OCI-LY7 (cell line): ENCODE data around the gene TK1. TPM values are rescaled to one million over a fixed set of nuclear protein-coding genes. Genes with fewer than 3 reads are reported as not detected.

Experiments used
- BruUV-seq: library from RNA; stranded (reverse); fragments of 400-500 nt; replicated peaks from 2 replicates; lab custom pipeline; 2021; lab: Mats Ljungman, UMichigan
- CTCF ChIA-PET: fragments of 300-600 bp; sonication (Branson Sonifier 250); formaldehyde crosslinking; loops from one replicate; lab custom pipeline; 2022; ENCODE audit warnings: antibody characterized with exemption; ENCODE audit not compliant: unreplicated experiment; lab: Charles Lee
- POLR2A ChIA-PET: fragments of 300-600 bp; sonication (Branson Sonifier 250); formaldehyde crosslinking; loops from one replicate; lab custom pipeline; 2022; ENCODE audit warnings: antibody characterized with exemption; lab: Charles Lee
- DNase-seq: peaks from one replicate; pipeline ENCODE4 v3.0.0-alpha.2; 2015; ENCODE audit warnings: low spot score
- H2AFZ ChIP-seq: fragments of 200-600 bp; sonication (generic), shearing (Covaris generic); 2 replicates; pipeline ENCODE4 v1.6.1; 2014; ENCODE audit warnings: mild to moderate bottlenecking, antibody characterized with exemption, low read length, moderate library complexity
- H3K27ac ChIP-seq: fragments of 200-600 bp; sonication (generic); 2 replicates; pipeline ENCODE4 v1.5.1; 2014; ENCODE audit warnings: mixed run types, low read depth, mild to moderate bottlenecking, moderate library complexity, low read length, inconsistent platforms; ENCODE audit not compliant: poor library complexity, severe bottlenecking
- H3K36me3 ChIP-seq: fragments of 200-600 bp; sonication (generic); 2 replicates; pipeline ENCODE4 v1.6.1; 2014; ENCODE audit warnings: mild to moderate bottlenecking, antibody characterized with exemption, low read length, moderate library complexity, mixed read lengths; ENCODE audit not compliant: insufficient read depth
- H3K4me1 ChIP-seq: fragments of 200-600 bp; sonication (generic); 2 replicates; pipeline ENCODE4 v1.5.1; 2014; ENCODE audit warnings: mild to moderate bottlenecking, low read length; ENCODE audit not compliant: insufficient read depth, poor library complexity, severe bottlenecking
- H3K4me2 ChIP-seq: fragments of 200-600 bp; sonication (generic); 2 replicates; pipeline ENCODE4 v1.6.1; 2014; ENCODE audit warnings: mild to moderate bottlenecking, low read length
- H3K4me3 ChIP-seq: fragments of 200-600 bp; sonication (generic); 2 replicates; pipeline ENCODE4 v1.5.1; 2014; ENCODE audit warnings: mild to moderate bottlenecking, low read depth, low read length; ENCODE audit not compliant: poor library complexity, severe bottlenecking
- H3K79me2 ChIP-seq: fragments of 200-600 bp; sonication (generic); 2 replicates; pipeline ENCODE4 v1.6.1; 2016; ENCODE audit warnings: low read depth, mild to moderate bottlenecking, low read length, moderate library complexity, mixed read lengths; ENCODE audit not compliant: insufficient read depth
- H3K9me2 ChIP-seq: fragments of 200-600 bp; sonication (generic); 2 replicates; pipeline ENCODE4 v1.6.1; 2016; ENCODE audit warnings: mild to moderate bottlenecking, low read length, mixed read lengths; ENCODE audit not compliant: insufficient read depth
- H3K9me3 ChIP-seq: fragments of 200-600 bp; sonication (generic); 2 replicates; pipeline ENCODE4 v1.6.1; 2014; ENCODE audit warnings: mild to moderate bottlenecking, mixed run types, low read length, mixed read lengths
- H4K20me1 ChIP-seq: fragments of 200-600 bp; sonication (generic); 2 replicates; pipeline ENCODE4 v1.6.1; 2014; ENCODE audit warnings: mild to moderate bottlenecking, antibody characterized with exemption, low read length, moderate library complexity, mixed read lengths; ENCODE audit not compliant: insufficient read depth
- EZH2phosphoT487 ChIP-seq: fragments of 200-600 bp; sonication (generic); IDR thresholded peaks from 2 replicates; pipeline ENCODE4 v1.6.1; 2018; ENCODE audit warnings: low read depth, borderline replicate concordance, mild to moderate bottlenecking, mixed run types, antibody characterized with exemption, low read length, moderate library complexity, mixed read lengths
- intact Hi-C: fragments of 100-400 bp; cut with micrococcal nuclease; formaldehyde crosslinking; loops from one replicate; pipeline ENCODE4 v1.10.0; 2022; ENCODE audit not compliant: unreplicated experiment
- total RNA-seq, 2 experiments: library from RNA; depleted of rRNA in 1 of 2; stranded (reverse); fragments of >200 nt in 1 of 2; shearing (Covaris generic) in 1 of 2; gene quantifications; 2 replicates each; pipeline ENCODE4 v1.2.3, GENCODE V29; 2014 to 2022
- TF ChIP-seq, protein P1 (sequence below): fragments of 200-600 bp; sonication (generic); conservative IDR thresholded peaks from 2 replicates; pipeline ENCODE4 v1.5.1; 2014; ENCODE audit warnings: mild to moderate bottlenecking, antibody characterized with exemption, low read length, moderate library complexity, mixed read lengths

Gene TK1
- total RNA-seq, 2 experiments from 2014 or later = 108 to 149 TPM

DNA sequence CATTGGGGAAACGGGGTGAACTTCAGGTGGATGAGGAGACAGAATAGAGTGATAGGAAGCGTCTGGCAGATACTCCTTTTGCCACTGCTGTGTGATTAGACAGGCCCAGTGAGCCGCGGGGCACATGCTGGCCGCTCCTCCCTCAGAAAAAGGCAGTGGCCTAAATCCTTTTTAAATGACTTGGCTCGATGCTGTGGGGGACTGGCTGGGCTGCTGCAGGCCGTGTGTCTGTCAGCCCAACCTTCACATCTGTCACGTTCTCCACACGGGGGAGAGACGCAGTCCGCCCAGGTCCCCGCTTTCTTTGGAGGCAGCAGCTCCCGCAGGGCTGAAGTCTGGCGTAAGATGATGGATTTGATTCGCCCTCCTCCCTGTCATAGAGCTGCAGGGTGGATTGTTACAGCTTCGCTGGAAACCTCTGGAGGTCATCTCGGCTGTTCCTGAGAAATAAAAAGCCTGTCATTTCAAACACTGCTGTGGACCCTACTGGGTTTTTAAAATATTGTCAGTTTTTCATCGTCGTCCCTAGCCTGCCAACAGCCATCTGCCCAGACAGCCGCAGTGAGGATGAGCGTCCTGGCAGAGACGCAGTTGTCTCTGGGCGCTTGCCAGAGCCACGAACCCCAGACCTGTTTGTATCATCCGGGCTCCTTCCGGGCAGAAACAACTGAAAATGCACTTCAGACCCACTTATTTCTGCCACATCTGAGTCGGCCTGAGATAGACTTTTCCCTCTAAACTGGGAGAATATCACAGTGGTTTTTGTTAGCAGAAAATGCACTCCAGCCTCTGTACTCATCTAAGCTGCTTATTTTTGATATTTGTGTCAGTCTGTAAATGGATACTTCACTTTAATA is 37.6 kb upstream of the TK1 start:
- TF ChIP-seq, protein P1, sequence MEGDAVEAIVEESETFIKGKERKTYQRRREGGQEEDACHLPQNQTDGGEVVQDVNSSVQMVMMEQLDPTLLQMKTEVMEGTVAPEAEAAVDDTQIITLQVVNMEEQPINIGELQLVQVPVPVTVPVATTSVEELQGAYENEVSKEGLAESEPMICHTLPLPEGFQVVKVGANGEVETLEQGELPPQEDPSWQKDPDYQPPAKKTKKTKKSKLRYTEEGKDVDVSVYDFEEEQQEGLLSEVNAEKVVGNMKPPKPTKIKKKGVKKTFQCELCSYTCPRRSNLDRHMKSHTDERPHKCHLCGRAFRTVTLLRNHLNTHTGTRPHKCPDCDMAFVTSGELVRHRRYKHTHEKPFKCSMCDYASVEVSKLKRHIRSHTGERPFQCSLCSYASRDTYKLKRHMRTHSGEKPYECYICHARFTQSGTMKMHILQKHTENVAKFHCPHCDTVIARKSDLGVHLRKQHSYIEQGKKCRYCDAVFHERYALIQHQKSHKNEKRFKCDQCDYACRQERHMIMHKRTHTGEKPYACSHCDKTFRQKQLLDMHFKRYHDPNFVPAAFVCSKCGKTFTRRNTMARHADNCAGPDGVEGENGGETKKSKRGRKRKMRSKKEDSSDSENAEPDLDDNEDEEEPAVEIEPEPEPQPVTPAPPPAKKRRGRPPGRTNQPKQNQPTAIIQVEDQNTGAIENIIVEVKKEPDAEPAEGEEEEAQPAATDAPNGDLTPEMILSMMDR = no peak
- TF ChIP-seq EZH2phosphoT487 = no peak
- no peak overlapping the region for H3K4me3 ChIP-seq
- DNase-seq = no peak
- ChIA-PET CTCF (no interaction called here), POLR2A (interaction anchor here (1.9 kb wide), 1 partner anchor 10 kb away, joined by 4 read pairs; no protein-coding TSS in a partner anchor)
- no peak overlapping the region for H3K4me2 ChIP-seq
- intact Hi-C loops = no loop called here
- H3K36me3 ChIP-seq = peaks cover 59% of the 10 kb centered on the region
- no peaks in the 10 kb centered on the region for H3K9me3 ChIP-seq
- no peaks in the 10 kb centered on the region for H3K79me2 ChIP-seq
- no peaks in the 10 kb centered on the region for H4K20me1 ChIP-seq
- H3K4me1 ChIP-seq = peaks cover 4% of the 10 kb centered on the region
- no TSS peak for BruUV-seq
- H3K9me2 ChIP-seq = no peaks in the 10 kb centered on the region
- no peak overlapping the region for H3K27ac ChIP-seq
- no peak overlapping the region for H2AFZ ChIP-seq

DNA sequence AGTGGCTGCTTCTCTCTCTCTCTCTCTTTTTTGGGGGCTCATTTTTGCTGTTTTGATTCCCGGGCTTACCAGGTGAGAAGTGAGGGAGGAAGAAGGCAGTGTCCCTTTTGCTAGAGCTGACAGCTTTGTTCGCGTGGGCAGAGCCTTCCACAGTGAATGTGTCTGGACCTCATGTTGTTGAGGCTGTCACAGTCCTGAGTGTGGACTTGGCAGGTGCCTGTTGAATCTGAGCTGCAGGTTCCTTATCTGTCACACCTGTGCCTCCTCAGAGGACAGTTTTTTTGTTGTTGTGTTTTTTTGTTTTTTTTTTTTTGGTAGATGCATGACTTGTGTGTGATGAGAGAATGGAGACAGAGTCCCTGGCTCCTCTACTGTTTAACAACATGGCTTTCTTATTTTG is 36.9 kb upstream of the TK1 start:
- Histone ChIP-seq H3K9me2 (no peaks in the 10 kb centered on the region), H3K4me1 (peaks cover 4% of the 10 kb centered on the region), H3K4me2 (no peak overlapping the region), H3K4me3 (no peak overlapping the region), H3K36me3 (peaks cover 66% of the 10 kb centered on the region), H4K20me1 (no peaks in the 10 kb centered on the region), H2AFZ (no peak overlapping the region), H3K9me3 (no peaks in the 10 kb centered on the region), H3K27ac (no peak overlapping the region), H3K79me2 (no peaks in the 10 kb centered on the region)
- DNase-seq = no peak
- ChIA-PET CTCF (no interaction called here), POLR2A (no interaction called here)
- intact Hi-C loops = no loop called here
- no peak for TF ChIP-seq EZH2phosphoT487
- TF ChIP-seq, protein P1 = no peak
- BruUV-seq = no TSS peak

DNA sequence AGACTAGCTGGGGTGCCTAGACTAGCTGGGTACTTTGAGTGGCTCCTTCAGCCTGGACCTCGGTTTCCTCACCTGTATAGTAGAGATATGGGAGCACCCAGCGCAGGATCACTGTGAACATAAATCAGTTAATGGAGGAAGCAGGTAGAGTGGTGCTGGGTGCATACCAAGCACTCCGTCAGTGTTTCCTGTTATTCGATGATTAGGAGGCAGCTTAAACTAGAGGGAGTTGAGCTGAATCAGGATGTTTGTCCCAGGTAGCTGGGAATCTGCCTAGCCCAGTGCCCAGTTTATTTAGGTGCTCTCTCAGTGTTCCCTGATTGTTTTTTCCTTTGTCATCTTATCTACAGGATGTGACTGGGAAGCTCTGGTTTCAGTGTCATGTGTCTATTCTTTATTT is 36.2 kb upstream of the TK1 start:
- Histone ChIP-seq H3K4me1 (no peaks in the 10 kb centered on the region), H2AFZ (no peak overlapping the region), H3K9me2 (no peaks in the 10 kb centered on the region), H3K4me2 (no peak overlapping the region), H4K20me1 (no peaks in the 10 kb centered on the region), H3K4me3 (no peak overlapping the region), H3K9me3 (no peaks in the 10 kb centered on the region), H3K36me3 (peaks cover 71% of the 10 kb centered on the region), H3K27ac (no peak overlapping the region), H3K79me2 (peaks cover 1% of the 10 kb centered on the region; the same call in 1 of the 2 replicates)
- CTCF ChIA-PET = no interaction called here
- POLR2A ChIA-PET = interaction anchor here (1.9 kb wide), 1 partner anchor 36 kb away, joined by 4 read pairs; the partner anchor contains the start of genes AFMID and TK1
- no TSS peak for BruUV-seq
- intact Hi-C loops = no loop called here
- no peak for TF ChIP-seq EZH2phosphoT487
- TF ChIP-seq, protein P1 = no peak
- DNase-seq = no peak
